Esophagus muscularis mucosa (tissue), 4 donors: Measurements from ENCODE around the gene IL18BP.

Source experiments
- CTCF ChIP-seq, 3 experiments: fragments of 200-600 bp in 2 of 3; fragments of 450-650 bp in 1 of 3; sonication (generic) in 2 of 3; IDR thresholded peaks; one replicate each; pipeline ENCODE4 v1.5.1; 2017 to 2019; ENCODE audit warnings: antibody characterized with exemption in 3 of 3, mild to moderate bottlenecking in 2 of 3, moderate library complexity in 1 of 3
- EP300 ChIP-seq: sonication (generic); formaldehyde crosslinking; IDR thresholded peaks from one replicate; pipeline ENCODE4 v1.6.1; 2017; ENCODE audit warnings: antibody characterized with exemption
- POLR2A ChIP-seq: fragments of 450-650 bp; IDR thresholded peaks from one replicate; pipeline ENCODE4 v1.6.1; 2017; ENCODE audit warnings: antibody characterized with exemption, moderate library complexity, mild to moderate bottlenecking, low read depth
- POLR2AphosphoS5 ChIP-seq, 2 donors: sonication (generic); formaldehyde crosslinking; IDR thresholded peaks; one replicate each; pipeline ENCODE4 v1.6.1; 2017; ENCODE audit warnings: antibody characterized with exemption in 2 of 2

DNA sequence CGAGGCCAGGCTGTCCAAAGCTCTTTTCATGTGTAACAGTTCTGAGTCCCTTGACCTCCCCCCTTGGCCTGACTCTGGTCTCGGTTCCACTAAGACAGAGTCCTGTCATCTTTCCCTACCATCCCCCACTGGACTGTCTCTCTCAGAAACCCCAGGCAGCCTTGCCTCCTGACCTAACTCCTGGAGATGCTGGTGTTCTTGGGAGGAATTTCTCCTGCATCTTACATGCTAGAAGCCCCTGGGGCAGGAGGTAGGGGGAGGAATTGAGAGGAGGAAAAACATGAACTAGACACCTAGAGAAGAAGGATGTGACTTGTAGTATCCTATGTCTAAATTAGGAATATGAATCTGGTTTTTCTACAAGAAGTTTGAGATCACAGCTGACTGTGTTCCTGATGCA, 648 bp upstream of the IL18BP start:
- no peak for TF ChIP-seq CTCF (IDR thresholded peaks at IDR 0.05)
- TF ChIP-seq POLR2A = no peak
- no peak for TF ChIP-seq EP300
- no peak for TF ChIP-seq POLR2AphosphoS5 (IDR thresholded peaks at IDR 0.05)
